Activated CD8-positive, alpha-beta memory T cell treated with anti-CD3 and anti-CD28 coated beads for 1 hour (primary cell): Measurements from ENCODE around the gene CITED1.

Experiments
- DNase-seq, 2 donors: peaks; one replicate each; pipeline ENCODE4 v3.0.0-alpha.2; 2020; ENCODE audit warnings: low read depth in 1 of 2; ENCODE audit errors: extremely low read depth in 1 of 2

The CITED1 gene

GRCh38 chrX:72270316-72270866 is 35.3 kb downstream of the CITED1 start:
- DNase-seq, result no peak

GRCh38 chrX:72269671-72270251 is 36.0 kb downstream of the CITED1 start:
- no peak for DNase-seq

GRCh38 chrX:72268597-72269365 is 36.9 kb downstream of the CITED1 start:
- DNase-seq, result no peak

- DNase-seq, result no peak
Observed at GRCh38 chrX:72265263-72265662, 40.5 kb downstream of the CITED1 start.

- no peak for DNase-seq
Observed at GRCh38 chrX:72262077-72262476, 43.6 kb downstream of the CITED1 start.

- no peak for DNase-seq
Observed at GRCh38 chrX:72260448-72260847, 45.3 kb downstream of the CITED1 start.

- DNase-seq, result no peak
Observed at GRCh38 chrX:72258174-72258573, 47.5 kb downstream of the CITED1 start.

GRCh38 chrX:72255864-72256263 is 49.9 kb downstream of the CITED1 start:
- DNase-seq, result no peak

GRCh38 chrX:72255445-72255844 is 50.3 kb downstream of the CITED1 start:
- no peak for DNase-seq

GRCh38 chrX:72254816-72255215 is 50.9 kb downstream of the CITED1 start:
- DNase-seq, result no peak

- no peak for DNase-seq
Observed at GRCh38 chrX:72253686-72254085, 52.0 kb downstream of the CITED1 start.
